Melanocyte of skin (primary cell): ENCODE results near the gene MANF. TPM values are rescaled to one million over a fixed set of nuclear protein-coding genes. Genes with fewer than 3 reads are reported as not detected.

Experiments used
- total RNA-seq, 2 donors: library from RNA; depleted of rRNA; stranded (reverse); fragments of >200 nt; gene quantifications; 2 replicates each; pipeline ENCODE4 v1.2.3, GENCODE V29; 2012

The MANF gene
- 100 to 1,000 TPM in 1 of 2 donors, 10 to 100 TPM in 1; 48.2 to 118 TPM for total RNA-seq

DNA sequence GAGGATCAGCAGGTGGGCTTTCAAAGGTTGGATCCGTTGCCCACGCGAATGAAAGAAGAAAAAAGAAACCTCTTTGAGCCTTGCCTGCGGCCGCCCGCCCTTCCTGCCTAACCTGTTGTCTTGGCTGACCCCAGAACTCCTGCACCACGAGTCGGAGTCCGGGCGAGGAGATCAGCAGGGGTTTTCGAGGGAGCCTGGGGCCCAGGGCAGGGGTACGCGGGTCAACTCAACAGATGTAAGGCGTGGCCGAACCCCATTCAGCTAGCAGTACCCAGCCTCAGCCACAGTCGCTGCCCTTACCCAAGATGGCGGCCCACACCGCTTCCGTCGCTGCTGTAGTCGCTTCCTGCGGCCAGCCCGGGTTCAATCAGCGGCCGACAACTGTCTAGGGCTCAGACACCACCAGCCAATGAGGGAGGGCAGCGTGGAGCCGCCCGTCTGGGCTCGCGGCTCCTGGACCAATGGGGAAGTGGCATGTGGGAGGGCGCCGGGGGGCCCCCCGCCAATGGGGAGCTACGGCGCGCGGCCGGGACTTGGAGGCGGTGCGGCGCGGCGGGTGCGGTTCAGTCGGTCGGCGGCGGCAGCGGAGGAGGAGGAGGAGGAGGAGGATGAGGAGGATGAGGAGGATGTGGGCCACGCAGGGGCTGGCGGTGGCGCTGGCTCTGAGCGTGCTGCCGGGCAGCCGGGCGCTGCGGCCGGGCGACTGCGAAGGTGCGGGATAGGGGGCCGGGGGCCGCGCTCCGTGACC, at the start of gene MANF:
Gene MANF (plus strand): TSS at position 566 of the 748 bp plus-strand sequence. CDS start 52 bp downstream, at position 618.

DNA sequence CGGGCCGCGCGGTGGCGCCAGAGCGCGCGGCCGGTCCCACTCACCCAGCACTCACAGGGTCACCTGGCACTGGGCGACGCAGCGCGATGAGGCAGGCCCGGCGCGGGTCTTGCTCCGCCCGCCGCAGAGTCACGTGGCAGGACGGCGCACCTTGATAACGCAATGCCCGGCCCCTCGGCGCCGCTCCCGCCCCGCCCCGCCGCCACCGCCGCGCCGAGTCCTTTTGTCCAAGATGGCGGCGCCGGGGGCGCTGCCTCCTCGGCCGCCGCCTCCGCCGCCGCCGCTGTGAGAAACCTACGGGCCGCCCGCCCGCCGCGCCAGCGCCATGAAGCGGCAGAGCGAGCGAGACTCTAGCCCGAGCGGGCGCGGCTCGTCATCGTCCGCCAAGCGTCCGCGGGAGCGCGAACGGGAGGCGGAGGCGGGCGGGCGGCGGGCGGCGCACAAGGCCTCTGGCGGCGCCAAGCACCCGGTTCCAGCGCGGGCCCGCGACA, 6.0 kb downstream of the MANF start, which contains the start of gene RBM15B:
Gene RBM15B (plus strand): TSS at position 211 of the 491 bp plus-strand sequence. CDS start 115 bp downstream, at position 326.

Other genes starting within 250 kb of the MANF start
- 10 to 100 TPM; 20.6 to 23.0 TPM for gene RBM15B, start 6.0 kb downstream of the MANF start, total RNA-seq
- 10 to 100 TPM; 12.4 to 16.3 TPM for gene DCAF1, start 114.7 kb downstream of the MANF start, total RNA-seq
- gene RAD54L2, start 153.4 kb downstream of the MANF start, total RNA-seq = 10 to 100 TPM; 30.6 to 31.0 TPM